MCF 10A (cell line): ENCODE data around the gene GID8. TPM values are rescaled to one million over a fixed set of nuclear protein-coding genes. Genes with fewer than 3 reads are reported as not detected.

ENCODE experiments used
- BruUV-seq: library from RNA; stranded (reverse); fragments of 400-500 nt; replicated peaks from 2 replicates; lab custom pipeline; 2021; lab: Mats Ljungman, UMichigan
- CTCF ChIA-PET: fragments of 300-600 bp; sonication (Branson Sonifier 250); formaldehyde crosslinking; extraction: SDS; loops from one replicate; lab custom pipeline; 2021; ENCODE audit warnings: antibody characterized with exemption, inconsistent platforms; lab: Yijun Ruan, JAX
- POLR2A ChIA-PET: fragments of 300-600, 350-650 bp; sonication (Branson Sonifier 250); formaldehyde crosslinking; extraction: SDS; loops from one replicate; lab custom pipeline; 2020; ENCODE audit warnings: antibody characterized with exemption, inconsistent platforms; lab: Yijun Ruan, JAX
- DNase-seq: peaks from one replicate; pipeline ENCODE4 v3.0.0-alpha.2; 2018; ENCODE audit not compliant: unreplicated experiment
- H3K27ac Mint-ChIP-seq: one replicate; pipeline ENCODE4 v1.8.0; 2022; ENCODE audit warnings: mild to moderate bottlenecking, low read depth, mixed read lengths; ENCODE audit not compliant: unreplicated experiment
- H3K27me3 Mint-ChIP-seq: one replicate; pipeline ENCODE4 v1.8.0; 2022; ENCODE audit warnings: mixed read lengths; ENCODE audit not compliant: insufficient read depth, unreplicated experiment
- H3K36me3 Mint-ChIP-seq: one replicate; pipeline ENCODE4 v1.8.0; 2022; ENCODE audit warnings: mild to moderate bottlenecking, moderate library complexity, mixed read lengths; ENCODE audit not compliant: insufficient read depth, unreplicated experiment
- H3K4me1 Mint-ChIP-seq: one replicate; pipeline ENCODE4 v1.8.0; 2022; ENCODE audit warnings: mixed read lengths; ENCODE audit not compliant: insufficient read depth, unreplicated experiment
- H3K4me3 Mint-ChIP-seq: one replicate; pipeline ENCODE4 v1.8.0; 2022; ENCODE audit warnings: mild to moderate bottlenecking, moderate library complexity, mixed read lengths; ENCODE audit not compliant: unreplicated experiment
- H3K9me3 Mint-ChIP-seq: one replicate; pipeline ENCODE4 v1.8.0; 2022; ENCODE audit warnings: mixed read lengths; ENCODE audit not compliant: unreplicated experiment
- intact Hi-C: fragments of 100-400 bp; cut with micrococcal nuclease; formaldehyde crosslinking; loops from 2 replicates; pipeline ENCODE4 v1.14.1; 2022
- total RNA-seq: library from RNA; stranded (reverse); gene quantifications from 2 replicates; pipeline ENCODE4 v1.2.3, GENCODE V29; 2022
- TF ChIP-seq, protein P1 (sequence below): fragments of 200-600 bp; IDR thresholded peaks from one replicate; pipeline ENCODE4 v1.8.0; 2022; ENCODE audit warnings: antibody characterized with exemption, mild to moderate bottlenecking; ENCODE audit not compliant: unreplicated experiment

The GID8 gene
- total RNA-seq, 1 experiment from 2014 or later = 31.6 TPM

DNA sequence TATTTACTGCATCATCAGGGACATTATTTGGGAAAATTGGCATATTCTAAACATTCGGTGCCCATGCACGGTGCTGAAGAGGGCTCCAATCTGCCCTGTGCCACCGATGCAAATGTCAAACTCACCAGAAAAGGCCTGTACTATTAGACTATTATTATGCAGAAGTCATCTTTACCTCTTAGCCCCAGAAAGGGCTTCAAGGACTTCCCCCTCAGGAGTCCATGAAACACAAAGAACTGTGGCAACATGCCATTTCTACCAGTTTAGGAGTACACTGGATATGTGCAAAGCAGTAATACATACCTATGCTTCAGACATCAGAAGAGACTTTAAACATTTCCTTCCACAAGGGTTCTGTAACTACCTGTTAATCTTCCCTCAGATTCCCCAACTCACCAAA is 20.2 kb upstream of the GID8 start:
- intact Hi-C loops = no loop called here
- Mint-ChIP-seq H3K36me3 (peaks cover 28% of the 10 kb centered on the region), H3K27me3 (no peaks in the 10 kb centered on the region), H3K4me3 (no peak overlapping the region), H3K4me1 (peaks cover 44% of the 10 kb centered on the region), H3K9me3 (no peaks in the 10 kb centered on the region), H3K27ac (no peak overlapping the region)
- BruUV-seq = no TSS peak
- no peak for DNase-seq
- ChIA-PET CTCF (interaction anchor here (0.7 to 3.7 kb wide), 6 partner anchors 10 to 55 kb away, joined by 3 to 29 read pairs (median 10); no protein-coding TSS in a partner anchor), POLR2A (interaction anchor here (0.7 to 3.5 kb wide), 6 partner anchors 9 to 57 kb away, joined by 3 to 26 read pairs (median 4); partner anchors contain the start of genes DIDO1 and GID8)
- TF ChIP-seq, protein P1, sequence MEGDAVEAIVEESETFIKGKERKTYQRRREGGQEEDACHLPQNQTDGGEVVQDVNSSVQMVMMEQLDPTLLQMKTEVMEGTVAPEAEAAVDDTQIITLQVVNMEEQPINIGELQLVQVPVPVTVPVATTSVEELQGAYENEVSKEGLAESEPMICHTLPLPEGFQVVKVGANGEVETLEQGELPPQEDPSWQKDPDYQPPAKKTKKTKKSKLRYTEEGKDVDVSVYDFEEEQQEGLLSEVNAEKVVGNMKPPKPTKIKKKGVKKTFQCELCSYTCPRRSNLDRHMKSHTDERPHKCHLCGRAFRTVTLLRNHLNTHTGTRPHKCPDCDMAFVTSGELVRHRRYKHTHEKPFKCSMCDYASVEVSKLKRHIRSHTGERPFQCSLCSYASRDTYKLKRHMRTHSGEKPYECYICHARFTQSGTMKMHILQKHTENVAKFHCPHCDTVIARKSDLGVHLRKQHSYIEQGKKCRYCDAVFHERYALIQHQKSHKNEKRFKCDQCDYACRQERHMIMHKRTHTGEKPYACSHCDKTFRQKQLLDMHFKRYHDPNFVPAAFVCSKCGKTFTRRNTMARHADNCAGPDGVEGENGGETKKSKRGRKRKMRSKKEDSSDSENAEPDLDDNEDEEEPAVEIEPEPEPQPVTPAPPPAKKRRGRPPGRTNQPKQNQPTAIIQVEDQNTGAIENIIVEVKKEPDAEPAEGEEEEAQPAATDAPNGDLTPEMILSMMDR = no peak

DNA sequence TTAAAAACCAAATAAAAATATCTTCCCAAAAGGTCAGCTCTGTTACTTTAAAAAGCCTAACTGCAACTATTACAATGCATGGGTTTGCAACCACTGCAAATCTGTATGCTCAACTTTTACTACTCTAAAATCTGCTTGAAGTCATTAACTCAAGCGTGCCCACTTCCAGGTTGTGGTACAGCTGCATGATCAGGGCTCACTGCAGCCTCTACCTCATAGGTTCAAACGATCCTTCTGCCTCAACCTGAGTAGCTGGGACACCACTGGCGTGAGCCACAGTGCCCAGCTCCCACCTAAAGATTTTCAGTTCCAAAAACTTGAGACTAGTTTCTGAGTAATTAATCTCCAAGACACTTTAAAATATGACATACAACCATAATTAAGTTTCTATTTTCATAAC is 19.8 kb upstream of the GID8 start:
- Mint-ChIP-seq H3K4me1 (peaks cover 46% of the 10 kb centered on the region), H3K27ac (no peak overlapping the region), H3K36me3 (peaks cover 24% of the 10 kb centered on the region), H3K9me3 (no peaks in the 10 kb centered on the region), H3K4me3 (no peak overlapping the region), H3K27me3 (no peaks in the 10 kb centered on the region)
- intact Hi-C loops = no loop called here
- POLR2A ChIA-PET = interaction anchor here (0.7 to 3.5 kb wide), 4 partner anchors 9 to 57 kb away, joined by 3 to 26 read pairs (median 4); partner anchors contain the start of gene GID8
- DNase-seq = no peak
- CTCF ChIA-PET = interaction anchor here (0.5 to 3.7 kb wide), 7 partner anchors 9 to 228 kb away, joined by 3 to 29 read pairs (median 7); no protein-coding TSS in a partner anchor
- BruUV-seq = no TSS peak
- TF ChIP-seq, protein P1 = no peak

DNA sequence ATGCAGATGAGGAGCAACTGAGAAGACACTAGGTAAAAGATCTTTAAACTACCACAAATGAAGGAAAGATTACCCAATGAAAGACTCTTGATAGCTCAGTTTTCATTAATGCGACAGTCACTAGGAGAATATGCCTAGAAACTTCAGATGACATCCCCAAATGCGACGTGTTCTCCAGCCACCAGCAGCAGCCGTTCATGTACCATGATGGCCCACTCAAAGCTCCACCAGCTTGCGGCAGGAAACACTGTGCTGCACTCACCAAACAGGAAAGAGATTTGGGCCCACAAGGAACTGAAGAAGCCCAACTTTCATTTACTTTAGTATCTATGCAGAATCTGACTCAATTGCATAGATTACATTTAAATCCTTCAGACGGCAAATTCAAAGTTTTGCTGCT is 19.1 kb upstream of the GID8 start:
- H3K4me3 Mint-ChIP-seq = no peak overlapping the region
- intact Hi-C loops = no loop called here
- no peak for DNase-seq
- POLR2A ChIA-PET = interaction anchor here (2.0 to 3.5 kb wide), 2 partner anchors 19 to 58 kb away, joined by 4 to 26 read pairs; partner anchors contain the start of gene GID8
- no peak overlapping the region for H3K27ac Mint-ChIP-seq
- BruUV-seq = no TSS peak
- CTCF ChIA-PET = interaction anchor here (0.5 to 3.7 kb wide), 6 partner anchors 9 to 228 kb away, joined by 3 to 29 read pairs (median 4); no protein-coding TSS in a partner anchor
- no peaks in the 10 kb centered on the region for H3K27me3 Mint-ChIP-seq
- H3K9me3 Mint-ChIP-seq = no peaks in the 10 kb centered on the region
- peaks cover 17% of the 10 kb centered on the region for H3K36me3 Mint-ChIP-seq
- H3K4me1 Mint-ChIP-seq = peaks cover 47% of the 10 kb centered on the region
- TF ChIP-seq, protein P1 = no peak

DNA sequence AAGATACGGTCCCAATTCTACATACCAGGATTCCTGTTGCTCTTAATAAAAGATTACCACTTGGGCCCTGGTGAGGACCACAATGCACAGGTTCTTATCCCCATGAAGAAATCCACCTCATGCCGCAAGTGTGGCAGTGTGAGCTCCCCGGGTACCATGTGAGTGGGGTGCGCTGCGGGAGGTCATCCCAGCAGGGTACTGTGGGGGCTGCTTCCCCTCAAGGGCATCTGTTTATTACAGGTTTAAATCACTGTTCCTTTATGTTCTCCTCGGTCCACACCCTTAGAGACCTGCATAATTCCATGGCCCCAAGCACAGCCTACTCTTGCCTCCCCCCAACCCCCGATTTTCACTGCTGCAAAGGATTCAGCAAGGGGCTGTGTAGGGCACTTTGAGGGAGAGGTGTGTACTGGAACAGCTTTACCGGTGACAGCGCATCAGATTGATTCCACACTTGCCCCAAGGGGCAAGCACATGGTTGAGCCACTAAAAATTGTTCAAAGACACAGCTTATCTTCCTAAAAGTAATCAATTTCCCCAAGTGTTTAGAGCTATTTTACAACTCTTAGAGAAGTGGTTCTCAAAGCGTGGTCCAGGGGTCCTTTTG is 17.8 kb upstream of the GID8 start:
- DNase-seq = no peak
- Mint-ChIP-seq H3K27ac (no peak overlapping the region), H3K27me3 (no peaks in the 10 kb centered on the region), H3K36me3 (peaks cover 16% of the 10 kb centered on the region), H3K4me1 (peaks cover 55% of the 10 kb centered on the region), H3K9me3 (no peaks in the 10 kb centered on the region), H3K4me3 (no peak overlapping the region)
- TF ChIP-seq, protein P1 = no peak
- POLR2A ChIA-PET = interaction anchor here (1.4 to 2.9 kb wide), 3 partner anchors 8 to 18 kb away, joined by 3 to 24 read pairs (median 6); partner anchors contain the start of gene GID8
- CTCF ChIA-PET = interaction anchor here (0.7 to 2.6 kb wide), 6 partner anchors 8 to 297 kb away, joined by 3 to 27 read pairs (median 7); no protein-coding TSS in a partner anchor
- no TSS peak for BruUV-seq
- intact Hi-C loops = no loop called here
